Measurements from ENCODE around the gene ADGRB2. TPM values are rescaled to one million over a fixed set of nuclear protein-coding genes. Genes with fewer than 3 reads are reported as not detected.

The ADGRB2 gene
- total RNA-seq, 1 experiment from 2014 or later = 2.9 TPM

DNA sequence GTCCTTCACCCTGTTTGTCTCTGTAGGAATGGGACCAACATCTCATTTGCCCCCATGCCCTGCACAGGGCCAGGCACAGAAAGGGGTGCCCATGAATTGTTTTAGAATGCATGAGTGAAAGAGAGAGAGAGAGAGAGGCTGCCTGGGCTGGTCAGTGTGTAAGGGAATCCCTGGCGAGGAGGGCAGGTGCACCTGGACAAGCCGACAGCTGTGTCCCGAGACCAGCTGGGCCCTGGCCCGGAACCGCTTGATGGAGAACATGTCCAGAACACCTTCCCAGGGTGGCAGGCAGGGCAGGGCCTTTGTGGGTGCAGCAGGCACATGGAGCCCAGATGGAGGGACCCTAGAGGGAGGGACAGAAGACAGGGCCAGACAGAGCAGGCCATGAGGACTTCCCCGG lies 28.9 kb upstream of the ADGRB2 start:
- Mint-ChIP-seq H3K4me3 (ENCODE audit: low read depth, unreplicated experiment) (no peak overlapping the region), H3K9me3 (ENCODE audit: low read depth, unreplicated experiment) (no peaks in the 10 kb centered on the region), H3K27me3 (ENCODE audit: unreplicated experiment) (no peaks in the 10 kb centered on the region), H3K36me3 (ENCODE audit: insufficient read depth, unreplicated experiment) (peaks cover 20% of the 10 kb centered on the region), H3K4me1 (ENCODE audit: low read depth, unreplicated experiment) (peaks cover 19% of the 10 kb centered on the region), H3K27ac (ENCODE audit: unreplicated experiment) (no peak overlapping the region)
- TF ChIP-seq, protein P1, sequence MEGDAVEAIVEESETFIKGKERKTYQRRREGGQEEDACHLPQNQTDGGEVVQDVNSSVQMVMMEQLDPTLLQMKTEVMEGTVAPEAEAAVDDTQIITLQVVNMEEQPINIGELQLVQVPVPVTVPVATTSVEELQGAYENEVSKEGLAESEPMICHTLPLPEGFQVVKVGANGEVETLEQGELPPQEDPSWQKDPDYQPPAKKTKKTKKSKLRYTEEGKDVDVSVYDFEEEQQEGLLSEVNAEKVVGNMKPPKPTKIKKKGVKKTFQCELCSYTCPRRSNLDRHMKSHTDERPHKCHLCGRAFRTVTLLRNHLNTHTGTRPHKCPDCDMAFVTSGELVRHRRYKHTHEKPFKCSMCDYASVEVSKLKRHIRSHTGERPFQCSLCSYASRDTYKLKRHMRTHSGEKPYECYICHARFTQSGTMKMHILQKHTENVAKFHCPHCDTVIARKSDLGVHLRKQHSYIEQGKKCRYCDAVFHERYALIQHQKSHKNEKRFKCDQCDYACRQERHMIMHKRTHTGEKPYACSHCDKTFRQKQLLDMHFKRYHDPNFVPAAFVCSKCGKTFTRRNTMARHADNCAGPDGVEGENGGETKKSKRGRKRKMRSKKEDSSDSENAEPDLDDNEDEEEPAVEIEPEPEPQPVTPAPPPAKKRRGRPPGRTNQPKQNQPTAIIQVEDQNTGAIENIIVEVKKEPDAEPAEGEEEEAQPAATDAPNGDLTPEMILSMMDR (IDR thresholded peaks at IDR 0.05; ENCODE audit: unreplicated experiment) = no peak
- DNase-seq = no peak
- intact Hi-C loops (cut with micrococcal nuclease; ENCODE audit: unreplicated experiment) = no loop called here
- CTCF ChIA-PET = no interaction called here
- no TSS peak for BruUV-seq (replicated peaks)

DNA sequence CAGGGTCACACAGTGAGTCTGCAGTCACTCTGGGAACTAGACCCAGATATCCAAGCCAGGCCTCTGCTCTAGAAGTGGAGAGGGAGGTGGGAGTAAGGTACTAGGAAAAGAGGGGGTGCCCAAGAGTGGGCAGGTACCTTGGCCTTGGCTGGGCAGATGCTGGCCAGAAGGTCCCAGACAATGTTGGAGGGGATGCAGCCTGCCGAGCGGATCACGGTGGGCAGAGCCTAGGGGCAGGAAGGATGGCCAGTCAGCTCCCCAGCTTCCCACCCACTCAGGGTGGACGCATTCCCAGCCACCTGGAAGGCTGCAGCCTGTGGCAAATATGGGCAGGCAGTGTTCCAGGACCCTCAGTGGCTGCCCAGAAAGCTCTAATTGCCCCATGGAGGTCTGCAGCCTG lies 28.4 kb upstream of the ADGRB2 start:
- CTCF ChIA-PET = interaction anchor here (0.6 kb wide), 1 partner anchor 30 kb away, joined by 8 read pairs; no protein-coding TSS in a partner anchor
- no peak overlapping the region for H3K27ac Mint-ChIP-seq (ENCODE audit: unreplicated experiment)

DNA sequence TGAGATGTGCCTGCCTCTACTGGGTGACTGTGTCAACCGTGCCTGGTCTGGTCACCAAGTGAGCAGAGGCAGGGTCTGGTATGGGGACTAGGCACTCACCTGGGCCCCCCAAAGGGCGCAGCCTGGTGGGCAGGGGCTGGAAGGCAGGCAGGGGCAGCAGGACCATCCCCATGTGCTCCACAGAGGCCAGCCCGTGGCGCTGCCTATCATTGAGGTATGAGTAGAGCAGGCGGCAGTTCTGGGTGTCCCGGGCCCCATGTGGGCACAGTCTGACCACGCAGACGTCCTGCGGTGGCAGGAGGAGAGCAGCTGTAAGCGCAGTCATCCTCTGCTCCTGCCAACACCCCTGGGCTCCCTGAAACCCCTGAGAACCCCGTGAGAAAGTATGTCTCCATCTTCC lies 28.0 kb upstream of the ADGRB2 start:
- intact Hi-C loops (cut with micrococcal nuclease; ENCODE audit: unreplicated experiment) = no loop called here

More for the DNA sequence above, 28.4 kb upstream of the ADGRB2 start:
- Mint-ChIP-seq H3K9me3 (ENCODE audit: low read depth, unreplicated experiment) (no peaks in the 10 kb centered on the region), H3K27me3 (ENCODE audit: unreplicated experiment) (no peaks in the 10 kb centered on the region), H3K36me3 (ENCODE audit: insufficient read depth, unreplicated experiment) (peaks cover 21% of the 10 kb centered on the region), H3K4me3 (ENCODE audit: low read depth, unreplicated experiment) (no peak overlapping the region), H3K4me1 (ENCODE audit: low read depth, unreplicated experiment) (peaks cover 19% of the 10 kb centered on the region)
- BruUV-seq (replicated peaks) = no TSS peak
- intact Hi-C loops (cut with micrococcal nuclease; ENCODE audit: unreplicated experiment) = no loop called here
- DNase-seq = no peak
- TF ChIP-seq, protein P1 (IDR thresholded peaks at IDR 0.05; ENCODE audit: unreplicated experiment) = no peak

DNA sequence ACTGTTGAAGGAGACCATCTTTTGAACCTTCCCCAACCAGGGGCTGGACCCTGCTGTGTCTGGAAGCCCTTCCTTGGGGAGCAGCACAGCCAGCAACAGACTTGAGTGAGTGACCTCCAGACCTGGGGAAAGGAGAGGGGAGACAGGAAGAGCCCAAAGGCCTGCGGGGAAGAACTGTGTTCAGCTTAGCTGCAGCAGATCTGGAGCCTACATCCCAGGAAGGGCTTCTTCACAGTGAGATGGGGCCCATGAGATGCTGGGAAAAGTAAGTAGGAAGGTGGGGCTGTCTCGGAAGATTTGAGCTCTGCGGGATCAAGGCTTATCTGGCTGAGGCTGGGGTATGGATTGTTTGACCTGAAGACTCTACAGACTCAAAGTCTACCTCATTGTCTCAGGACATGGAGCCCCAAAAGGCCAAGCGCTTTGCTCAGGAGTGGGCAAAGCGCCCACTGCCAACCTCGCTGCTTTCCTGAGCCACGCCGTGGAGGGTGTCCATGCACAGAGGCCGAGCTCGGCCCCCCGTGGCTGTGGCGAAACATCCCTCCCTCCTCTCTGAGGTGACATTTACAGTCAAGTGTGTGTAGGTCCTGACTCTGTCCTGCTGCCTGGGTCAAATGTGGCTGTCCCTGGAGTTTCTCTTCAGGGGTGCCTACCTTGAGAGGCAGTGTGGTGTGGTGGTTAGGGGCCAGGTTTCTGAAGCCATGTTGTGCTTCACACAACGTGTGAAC lies 27.2 kb upstream of the ADGRB2 start:
- TF ChIP-seq, protein P1 (IDR thresholded peaks at IDR 0.05; ENCODE audit: unreplicated experiment) = no peak
- Mint-ChIP-seq H3K36me3 (ENCODE audit: insufficient read depth, unreplicated experiment) (peaks cover 22% of the 10 kb centered on the region), H3K9me3 (ENCODE audit: low read depth, unreplicated experiment) (no peaks in the 10 kb centered on the region), H3K27ac (ENCODE audit: unreplicated experiment) (no peak overlapping the region), H3K27me3 (ENCODE audit: unreplicated experiment) (no peaks in the 10 kb centered on the region), H3K4me1 (ENCODE audit: low read depth, unreplicated experiment) (peaks cover 10% of the 10 kb centered on the region), H3K4me3 (ENCODE audit: low read depth, unreplicated experiment) (no peak overlapping the region)
- no peak for DNase-seq
- intact Hi-C loops (cut with micrococcal nuclease; ENCODE audit: unreplicated experiment) = no loop called here
- CTCF ChIA-PET = no interaction called here
- no TSS peak for BruUV-seq (replicated peaks)

More for the DNA sequence above, 28.0 kb upstream of the ADGRB2 start:
- peaks cover 18% of the 10 kb centered on the region for H3K4me1 Mint-ChIP-seq (ENCODE audit: low read depth, unreplicated experiment)
- peaks cover 22% of the 10 kb centered on the region for H3K36me3 Mint-ChIP-seq (ENCODE audit: insufficient read depth, unreplicated experiment)
- H3K9me3 Mint-ChIP-seq (ENCODE audit: low read depth, unreplicated experiment) = no peaks in the 10 kb centered on the region
- CTCF ChIA-PET = interaction anchor here (0.6 kb wide), 1 partner anchor 29 kb away, joined by 8 read pairs; no protein-coding TSS in a partner anchor
- no peak overlapping the region for H3K4me3 Mint-ChIP-seq (ENCODE audit: low read depth, unreplicated experiment)
- H3K27me3 Mint-ChIP-seq (ENCODE audit: unreplicated experiment) = no peaks in the 10 kb centered on the region
- TF ChIP-seq, protein P1 (IDR thresholded peaks at IDR 0.05; ENCODE audit: unreplicated experiment) = no peak
- no peak for DNase-seq
- H3K27ac Mint-ChIP-seq (ENCODE audit: unreplicated experiment) = no peak overlapping the region
- no TSS peak for BruUV-seq (replicated peaks)
